Measurements from ENCODE around the gene PRPF40A. TPM values are rescaled to one million over a fixed set of nuclear protein-coding genes. Genes with fewer than 3 reads are reported as not detected.

PRPF40A gene
- polyA plus RNA-seq, 1 donor (not counting 4 experiments of a cell fraction or from before 2014, with no cell fraction given): 104 TPM

GRCh38 chr2:152701198-152701597 is 16.1 kb downstream of the PRPF40A start:
- Histone ChIP-seq H3K9me3 (ENCODE audit: control insufficient read depth, low read depth, low read length) (peaks cover 6% of the 10 kb centered on the region), H3K36me3 (ENCODE audit: control insufficient read depth in 2 of 2, extremely low read depth in 1 of 2, insufficient read depth in 2 of 2, low read length in 2 of 2) (peaks cover 0 to 12% of the 10 kb centered on the region in 2 experiments), H3K9me1 (ENCODE audit: control insufficient read depth, extremely low read depth, insufficient read depth, low read length) (no peaks in the 10 kb centered on the region), H4K20me1 (ENCODE audit: control insufficient read depth, extremely low read depth, insufficient read depth, low read length) (peaks cover 7% of the 10 kb centered on the region), H3K4me3 (ENCODE audit: control insufficient read depth in 2 of 3, extremely low read depth in 1 of 3, insufficient read depth in 2 of 3, low read depth in 1 of 3, low read length in 3 of 3) (no peak overlapping the region), H3K4me2 (ENCODE audit: control insufficient read depth, extremely low read depth, insufficient read depth, low read depth, low read length) (no peak overlapping the region), H3K9ac (ENCODE audit: control insufficient read depth, extremely low read depth, insufficient read depth, low read length) (no peak overlapping the region), H3K27ac (ENCODE audit: control insufficient read depth, insufficient read depth, low read length) (no peak overlapping the region), H2AFZ (ENCODE audit: control insufficient read depth, low read length) (no peak overlapping the region), H3K4me1 (ENCODE audit: control insufficient read depth, extremely low read depth, insufficient read depth, low read length) (peaks cover 3% of the 10 kb centered on the region), H3K79me2 (ENCODE audit: control insufficient read depth, insufficient read depth, low read length) (peaks cover 99% of the 10 kb centered on the region), H3K27me3 (ENCODE audit: control insufficient read depth, extremely low read depth, insufficient read depth, low read length) (no peaks in the 10 kb centered on the region)
- FAIRE-seq (peak; percentile 5), DNase-seq (ENCODE audit: low read depth, low spot score) (no peak)
- no peak for TF ChIP-seq EZH2 (IDR thresholded peaks at IDR 0.05; ENCODE audit: low read length)
- TF ChIP-seq CTCF (optimal IDR thresholded peaks at IDR 0.05 in 1 of 3, IDR thresholded peaks at IDR 0.05 in 1 of 3, conservative IDR thresholded peaks at IDR 0.05 in 1 of 3; ENCODE audit: extremely low read depth in 1 of 3, insufficient read depth in 2 of 3, low read length in 3 of 3): no peak
- dilution Hi-C loops (cut with MboI; ENCODE audit: extremely low pct_ligation_motif_present, low sequenced_read_pairs): no loop called here

- no peaks in the 10 kb centered on the region for H3K27me3 ChIP-seq (ENCODE audit: control insufficient read depth, extremely low read depth, insufficient read depth, low read length)
- FAIRE-seq: no peak
These were observed 20.8 kb downstream of the PRPF40A start for GRCh38 chr2:152696476-152696875.

More at GRCh38 chr2:152696476-152696875, 20.8 kb downstream of the PRPF40A start:
- no peak for TF ChIP-seq EZH2 (IDR thresholded peaks at IDR 0.05; ENCODE audit: low read length)
- TF ChIP-seq CTCF (optimal IDR thresholded peaks at IDR 0.05 in 1 of 3, IDR thresholded peaks at IDR 0.05 in 1 of 3, conservative IDR thresholded peaks at IDR 0.05 in 1 of 3; ENCODE audit: extremely low read depth in 1 of 3, insufficient read depth in 2 of 3, low read length in 3 of 3): no peak
- no peak for DNase-seq (ENCODE audit: low read depth, low spot score)
- Histone ChIP-seq H3K36me3 (ENCODE audit: control insufficient read depth in 2 of 2, extremely low read depth in 1 of 2, insufficient read depth in 2 of 2, low read length in 2 of 2) (peaks cover 3 to 10% of the 10 kb centered on the region in 2 experiments), H2AFZ (ENCODE audit: control insufficient read depth, low read length) (no peak overlapping the region), H3K9me3 (ENCODE audit: control insufficient read depth, low read depth, low read length) (peaks cover 4% of the 10 kb centered on the region), H3K9me1 (ENCODE audit: control insufficient read depth, extremely low read depth, insufficient read depth, low read length) (no peaks in the 10 kb centered on the region), H3K4me2 (ENCODE audit: control insufficient read depth, extremely low read depth, insufficient read depth, low read depth, low read length) (no peak overlapping the region), H3K27ac (ENCODE audit: control insufficient read depth, insufficient read depth, low read length) (no peak overlapping the region), H3K4me3 (ENCODE audit: control insufficient read depth in 2 of 3, extremely low read depth in 1 of 3, insufficient read depth in 2 of 3, low read depth in 1 of 3, low read length in 3 of 3) (no peak overlapping the region), H4K20me1 (ENCODE audit: control insufficient read depth, extremely low read depth, insufficient read depth, low read length) (peaks cover 7% of the 10 kb centered on the region), H3K9ac (ENCODE audit: control insufficient read depth, extremely low read depth, insufficient read depth, low read length) (no peak overlapping the region), H3K4me1 (ENCODE audit: control insufficient read depth, extremely low read depth, insufficient read depth, low read length) (peaks cover 3% of the 10 kb centered on the region), H3K79me2 (ENCODE audit: control insufficient read depth, insufficient read depth, low read length) (peaks cover 78% of the 10 kb centered on the region)
- dilution Hi-C loops (cut with MboI; ENCODE audit: extremely low pct_ligation_motif_present, low sequenced_read_pairs): no loop called here

All from keratinocyte (primary cell).